Measurements from ENCODE around the gene C1S.

- no peak for TF ChIP-seq EZH2 (IDR thresholded peaks at IDR 0.05; ENCODE audit: borderline replicate concordance, low read depth, low read length, poor library complexity, severe bottlenecking)
- no peak for TF ChIP-seq CTCF (conservative IDR thresholded peaks at IDR 0.05; ENCODE audit: low read depth, low read length)
Measured at GRCh38 chr12:7099290-7099996, 38.9 kb downstream of the C1S start.
